H1 (cell line): ENCODE data around the gene GJD3. TPM values are rescaled to one million over a fixed set of nuclear protein-coding genes. Genes with fewer than 3 reads are reported as not detected.

ENCODE experiments used
- ASH2L ChIP-seq: fragments of 200-600, 300-600 bp; sonication (generic); IDR thresholded peaks from one replicate; pipeline ENCODE4 v1.7.1; 2017; ENCODE audit warnings: low read length
- CBX5 ChIP-seq: fragments of 300-800, 300-1000 bp; sonication (generic); IDR thresholded peaks from 2 replicates; pipeline ENCODE4 v1.7.1; 2016; ENCODE audit warnings: antibody characterized with exemption, low read length, low read depth
- CHD1 ChIP-seq: IDR thresholded peaks from 2 replicates; pipeline ENCODE4 v1.6.1; 2012; ENCODE audit warnings: low read depth, low read length, improper control_type of control experiment
- CHD7 ChIP-seq: fragments of 300-600 bp; sonication (generic); IDR thresholded peaks from 2 replicates; pipeline ENCODE4 v1.7.1; 2012; ENCODE audit warnings: low read length, moderate library complexity, mild to moderate bottlenecking, inconsistent platforms; ENCODE audit not compliant: insufficient replicate concordance
- EZH2 ChIP-seq: fragments of 200-600 bp; sonication (generic); IDR thresholded peaks from 2 replicates; pipeline ENCODE4 v1.7.1; 2012; ENCODE audit warnings: low read depth, mild to moderate bottlenecking, moderate library complexity, low read length, inconsistent platforms; ENCODE audit not compliant: severe bottlenecking
- HDAC6 ChIP-seq: IDR thresholded peaks from one replicate; pipeline ENCODE4 v1.7.1; 2012; ENCODE audit warnings: low read depth, mild to moderate bottlenecking, inconsistent platforms, low read length, moderate library complexity
- POLR2AphosphoS5 ChIP-seq: IDR thresholded peaks from 2 replicates; pipeline ENCODE4 v1.6.1; 2011; ENCODE audit warnings: low read depth, low read length
- POU5F1 ChIP-seq: IDR thresholded peaks from 2 replicates; pipeline ENCODE4 v1.6.1; 2011; ENCODE audit warnings: low read depth, mild to moderate bottlenecking, low read length, moderate library complexity
- SIX5 ChIP-seq: IDR thresholded peaks from 2 replicates; pipeline ENCODE4 v1.6.1; 2011; ENCODE audit warnings: mild to moderate bottlenecking, low read depth, low read length
- SRF ChIP-seq: IDR thresholded peaks from 2 replicates; pipeline ENCODE4 v1.6.1; 2011; ENCODE audit warnings: mild to moderate bottlenecking, low read depth, low read length, moderate library complexity
- TAF1 ChIP-seq: IDR thresholded peaks from 2 replicates; pipeline ENCODE4 v1.6.1; 2011; ENCODE audit warnings: mild to moderate bottlenecking, low read depth, low read length
- polyA plus RNA-seq, 7 experiments: library from polyadenylated mRNA; depleted of rRNA in 3 of 7; stranded (reverse) in 5 of 7; unstranded in 2 of 7; fragments of >200 nt in 5 of 7; fragments of 200-250 nt in 2 of 7; gene quantifications; 1 replicate in 5 of 7; 2 replicates in 1 of 7; 4 replicates in 1 of 7; pipeline versions ENCODE4 v1.2.1 to v1.2.3, GENCODE V29; 2011 to 2013; ENCODE audit warnings: missing spikeins in 2 of 7, mixed read lengths in 2 of 7
- total RNA-seq: library from RNA; stranded (reverse); fragmentation: NEBNext Ultra II Directional; extraction: Animal tissue kit (Norgen Biotek cat#: 25700); gene quantifications from 2 replicates; pipeline ENCODE4 v1.2.1, GENCODE V29; 2021

GJD3 gene
- total and polyA plus RNA-seq, 2 of the 8 experiments (the other 6 are each of a cell fraction or from before 2014, with no cell fraction given), result 0.53 to 1.9 TPM

GRCh38 chr17:40315678-40316570, 48.6 kb downstream of the GJD3 start (continued):
- no peak for TF ChIP-seq ASH2L
- TF ChIP-seq CHD7, result no peak
- TF ChIP-seq CHD1, result no peak
- TF ChIP-seq POU5F1, result no peak
- no peak for TF ChIP-seq POLR2AphosphoS5
- TF ChIP-seq SIX5, result no peak
- no peak for TF ChIP-seq SRF
- no peak for TF ChIP-seq CBX5
- TF ChIP-seq HDAC6, result no peak
- TF ChIP-seq EZH2, result no peak
- TF ChIP-seq TAF1, result no peak
